SK-N-MC (cell line): ENCODE data around the gene AGPAT3.

Experiments
- DNase-seq: peaks from one replicate; pipeline ENCODE4 v3.0.0-alpha.2; 2011; ENCODE audit warnings: low read depth, low spot score
- H3K27ac ChIP-seq: fragments of 200-600 bp; sonication (generic); 2 replicates; pipeline ENCODE4 v1.5.1; 2016; ENCODE audit warnings: mixed run types
- H3K36me3 ChIP-seq: fragments of 200-600 bp; sonication (generic); 2 replicates; pipeline ENCODE4 v1.6.1; 2017; ENCODE audit warnings: antibody characterized with exemption, low read length, mixed read lengths; ENCODE audit not compliant: insufficient read depth
- H3K4me3 ChIP-seq: fragments of 200-600 bp; sonication (generic); 2 replicates; pipeline ENCODE4 v1.5.1; 2016
- H3K9ac ChIP-seq: fragments of 200-600 bp; sonication (generic); 2 replicates; pipeline ENCODE4 v1.8.0; 2017; ENCODE audit warnings: mixed run types, mixed read lengths; ENCODE audit not compliant: insufficient read length
- H3K9me3 ChIP-seq: fragments of 200-600 bp; sonication (generic); 2 replicates; pipeline ENCODE4 v1.6.1; 2017; ENCODE audit warnings: low read depth, mild to moderate bottlenecking, antibody characterized with exemption, low read length, moderate library complexity, mixed read lengths
- EZH2 ChIP-seq: fragments of 200-600 bp; sonication (generic); IDR thresholded peaks from one replicate; pipeline ENCODE4 v1.6.1; 2017; ENCODE audit warnings: antibody characterized with exemption
- FOXP2 ChIP-seq: optimal IDR thresholded peaks from 2 replicates; pipeline ENCODE3; 2011; ENCODE audit warnings: mild to moderate bottlenecking, moderate library complexity; ENCODE audit not compliant: insufficient read depth; ENCODE audit errors: extremely low read length, control extremely low read depth
- POLR2AphosphoS5 ChIP-seq: IDR thresholded peaks from 2 replicates; pipeline ENCODE4 v1.6.1; 2012; ENCODE audit warnings: mild to moderate bottlenecking, low read depth, low read length, borderline replicate concordance

Gene AGPAT3

GRCh38 chr21:43985690-43986251 lies 120.7 kb downstream of the AGPAT3 start:
- DNase-seq, result no peak
- no peak for TF ChIP-seq POLR2AphosphoS5
- TF ChIP-seq FOXP2, result no peak
- TF ChIP-seq EZH2, result no peak
- Histone ChIP-seq H3K27ac (no peak overlapping the region), H3K36me3 (peaks cover 9% of the 10 kb centered on the region; the same call in 1 of the 2 replicates), H3K9ac (no peak overlapping the region), H3K9me3 (no peaks in the 10 kb centered on the region), H3K4me3 (no peak overlapping the region)

DNA sequence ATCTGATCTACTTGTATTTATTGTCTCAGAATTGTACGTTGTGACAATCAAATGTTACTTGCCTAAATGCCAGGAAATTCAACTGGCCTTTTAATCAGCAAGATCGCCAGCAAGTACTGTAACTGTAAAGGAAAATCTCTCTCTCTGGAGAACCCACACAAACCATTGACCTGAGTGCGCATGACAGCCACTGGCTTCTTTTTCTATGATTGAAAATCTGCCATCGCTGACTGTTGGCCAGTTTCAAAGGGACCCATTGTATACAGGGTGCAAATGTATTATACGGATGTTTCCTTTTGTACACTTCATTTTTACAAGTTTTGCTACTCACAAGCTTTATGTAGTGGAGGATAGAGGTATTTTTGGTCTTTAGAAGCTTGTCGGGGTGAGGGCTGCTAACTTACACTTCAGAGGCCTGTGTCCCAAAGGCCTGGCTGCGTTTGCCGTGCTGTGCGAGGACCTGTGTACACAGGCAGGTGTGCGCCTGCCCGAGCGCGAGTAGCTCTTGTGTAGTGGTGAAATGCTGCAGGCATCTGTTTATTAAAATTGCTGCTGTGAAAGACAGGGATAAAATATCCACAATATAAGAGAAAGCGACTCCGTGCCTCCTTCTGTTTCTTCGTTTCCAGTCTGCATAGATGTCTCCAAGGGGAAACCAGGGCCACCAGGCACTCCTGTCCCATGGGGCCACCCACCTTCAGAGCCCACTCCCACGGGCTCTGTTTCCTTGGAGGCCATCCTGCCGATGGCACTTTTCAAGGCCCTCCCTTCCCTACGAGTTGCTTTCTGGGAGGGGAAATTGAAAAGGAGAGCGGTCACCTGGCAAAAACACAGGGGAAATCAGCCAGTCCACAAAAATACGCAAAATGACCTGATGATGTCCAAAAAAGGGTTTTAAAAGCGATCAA lies 121.8 kb downstream of the AGPAT3 start:
- H3K36me3 ChIP-seq, result peaks cover under 1% of the 10 kb centered on the region; the same call in 1 of the 2 replicates
- no peak overlapping the region for H3K4me3 ChIP-seq
- H3K9me3 ChIP-seq, result no peaks in the 10 kb centered on the region
- H3K9ac ChIP-seq, result no peak overlapping the region
- TF ChIP-seq POLR2AphosphoS5, result no peak
- no peak for TF ChIP-seq EZH2
- no peak for TF ChIP-seq FOXP2
- no peak for DNase-seq
- 0 out of 2 replicates have a peak overlapping the region, but pooled peaks have one; percentile 8 for H3K27ac ChIP-seq

GRCh38 chr21:43987509-43987908 lies 122.5 kb downstream of the AGPAT3 start:
- no peak overlapping the region for H3K4me3 ChIP-seq

DNA sequence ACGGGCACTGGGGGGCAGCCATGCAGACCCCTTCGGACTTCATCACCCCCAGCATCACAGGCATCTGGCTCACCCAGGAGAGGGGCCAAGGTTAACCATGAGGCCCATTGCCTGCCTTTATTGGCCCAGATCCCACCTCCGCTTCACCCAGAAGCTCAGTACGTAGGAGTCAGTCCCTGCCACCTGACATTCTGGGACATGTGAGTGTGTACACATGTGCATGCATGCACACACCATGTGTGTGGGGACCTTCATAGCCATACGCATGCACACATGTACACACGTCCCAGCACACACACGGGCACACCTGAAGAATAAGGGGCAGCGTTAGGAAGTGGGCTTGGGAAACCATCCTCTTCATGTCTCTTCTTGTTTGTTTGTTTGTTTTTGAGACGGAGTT lies 123.0 kb downstream of the AGPAT3 start:
- H3K9me3 ChIP-seq, result no peaks in the 10 kb centered on the region
- H3K36me3 ChIP-seq, result no peaks in the 10 kb centered on the region
- no peak for DNase-seq
- H3K27ac ChIP-seq, result no peak overlapping the region
- no peak overlapping the region for H3K9ac ChIP-seq
- H3K4me3 ChIP-seq, result no peak overlapping the region
- no peak for TF ChIP-seq EZH2
- no peak for TF ChIP-seq POLR2AphosphoS5
- no peak for TF ChIP-seq FOXP2

More at GRCh38 chr21:43987509-43987908, 122.5 kb downstream of the AGPAT3 start:
- Histone ChIP-seq H3K9ac (no peak overlapping the region), H3K9me3 (no peaks in the 10 kb centered on the region), H3K36me3 (no peaks in the 10 kb centered on the region), H3K27ac (0 out of 2 replicates have a peak overlapping the region, but pooled peaks have one; percentile 8)
- no peak for DNase-seq
- no peak for TF ChIP-seq EZH2
- TF ChIP-seq POLR2AphosphoS5, result no peak
- no peak for TF ChIP-seq FOXP2

- H3K27ac ChIP-seq, result no peak overlapping the region
- no peak overlapping the region for H3K9ac ChIP-seq
- no peaks in the 10 kb centered on the region for H3K36me3 ChIP-seq
- TF ChIP-seq FOXP2 (no peak), EZH2 (no peak), POLR2AphosphoS5 (no peak)
- no peak overlapping the region for H3K4me3 ChIP-seq
- no peak for DNase-seq
- no peaks in the 10 kb centered on the region for H3K9me3 ChIP-seq
Observed at GRCh38 chr21:43988506-43989230, 123.6 kb downstream of the AGPAT3 start.

DNA sequence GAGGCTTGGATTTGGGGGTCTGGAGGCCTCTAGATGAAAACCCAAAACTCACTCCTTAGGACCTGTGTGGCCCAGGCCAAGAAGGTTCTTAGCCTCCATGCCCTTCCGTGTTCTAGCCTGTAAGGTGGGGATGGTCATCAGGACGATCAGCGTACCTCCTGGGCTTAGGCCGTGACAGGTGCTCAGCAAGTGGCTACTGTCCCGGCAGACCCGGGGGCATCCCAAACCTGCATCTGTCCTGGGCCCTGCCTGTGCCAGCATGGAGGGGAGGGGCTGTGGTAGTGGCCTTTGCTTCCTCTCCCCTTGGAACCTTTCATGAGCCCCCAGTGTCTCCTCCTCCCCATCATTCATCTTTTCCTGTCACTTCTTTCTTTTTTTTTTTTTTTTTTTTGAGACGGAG lies 124.4 kb downstream of the AGPAT3 start:
- H3K36me3 ChIP-seq, result no peaks in the 10 kb centered on the region
- no peak overlapping the region for H3K4me3 ChIP-seq
- no peak for TF ChIP-seq EZH2
- H3K9me3 ChIP-seq, result no peaks in the 10 kb centered on the region
- H3K27ac ChIP-seq, result no peak overlapping the region
- no peak overlapping the region for H3K9ac ChIP-seq
- DNase-seq, result no peak

DNA sequence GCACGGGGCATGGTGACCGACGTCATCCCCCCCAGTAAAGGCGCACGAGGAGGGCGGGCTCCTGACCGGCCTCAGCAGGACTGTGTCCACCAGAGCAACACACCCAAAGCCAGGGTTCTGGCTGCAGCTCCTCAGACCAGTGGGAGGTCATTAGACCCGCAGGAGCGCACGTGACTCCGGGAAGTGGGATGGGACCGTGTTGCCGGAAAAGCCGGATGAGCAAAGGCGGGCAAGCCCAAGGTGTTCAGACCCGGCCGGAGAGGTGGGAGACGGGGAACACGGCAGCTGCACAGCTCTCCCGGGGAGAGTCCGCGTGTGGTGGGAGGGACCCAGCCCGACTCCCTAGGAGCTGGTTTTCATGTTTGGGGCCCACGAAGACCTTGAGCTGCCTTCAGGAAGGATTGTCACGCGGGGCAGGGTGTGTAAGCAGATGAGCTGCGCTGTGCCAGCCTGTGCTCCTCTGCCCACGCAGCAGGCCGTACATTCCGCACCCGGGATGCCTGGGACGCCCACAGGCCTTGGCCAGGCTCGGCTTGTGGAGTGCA lies 126.5 kb downstream of the AGPAT3 start:
- H3K4me3 ChIP-seq, result no peak overlapping the region
- no peaks in the 10 kb centered on the region for H3K36me3 ChIP-seq
- DNase-seq, result no peak
- H3K9ac ChIP-seq, result no peak overlapping the region
- no peaks in the 10 kb centered on the region for H3K9me3 ChIP-seq
- no peak overlapping the region for H3K27ac ChIP-seq
- TF ChIP-seq POLR2AphosphoS5, result no peak
- TF ChIP-seq EZH2, result no peak
- TF ChIP-seq FOXP2, result no peak

DNA sequence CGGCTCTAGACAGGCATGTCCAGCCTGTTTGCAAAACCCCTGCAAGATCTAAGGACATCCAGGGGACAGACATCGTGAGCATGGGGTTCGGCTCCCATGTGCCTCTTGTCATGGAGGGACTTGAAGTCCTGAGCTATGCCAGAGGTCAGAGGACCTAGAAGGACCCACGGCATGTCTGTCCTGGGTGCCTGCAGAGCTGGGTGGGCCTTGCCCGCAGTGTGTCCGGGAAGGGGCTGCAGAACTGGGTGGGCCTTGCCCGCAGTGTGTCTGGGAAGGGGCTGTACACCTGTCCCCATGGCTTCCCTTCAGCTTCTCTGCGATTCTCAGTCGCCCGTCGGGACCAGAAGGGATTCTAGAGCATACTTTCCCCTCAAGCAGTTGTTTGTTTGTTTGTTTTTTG lies 127.1 kb downstream of the AGPAT3 start:
- H3K36me3 ChIP-seq, result no peaks in the 10 kb centered on the region
- no peaks in the 10 kb centered on the region for H3K9me3 ChIP-seq
- no peak overlapping the region for H3K9ac ChIP-seq
- no peak overlapping the region for H3K4me3 ChIP-seq
- DNase-seq, result no peak
- TF ChIP-seq FOXP2 (no peak), POLR2AphosphoS5 (no peak), EZH2 (no peak)
- no peak overlapping the region for H3K27ac ChIP-seq
